ENCODE results near the gene ENTPD8.
"Not testable (repeated sequence)": the region's sequence is repeated elsewhere in the genome, so short reads cannot be mapped to it uniquely, and the experiment has no call there.

DNA sequence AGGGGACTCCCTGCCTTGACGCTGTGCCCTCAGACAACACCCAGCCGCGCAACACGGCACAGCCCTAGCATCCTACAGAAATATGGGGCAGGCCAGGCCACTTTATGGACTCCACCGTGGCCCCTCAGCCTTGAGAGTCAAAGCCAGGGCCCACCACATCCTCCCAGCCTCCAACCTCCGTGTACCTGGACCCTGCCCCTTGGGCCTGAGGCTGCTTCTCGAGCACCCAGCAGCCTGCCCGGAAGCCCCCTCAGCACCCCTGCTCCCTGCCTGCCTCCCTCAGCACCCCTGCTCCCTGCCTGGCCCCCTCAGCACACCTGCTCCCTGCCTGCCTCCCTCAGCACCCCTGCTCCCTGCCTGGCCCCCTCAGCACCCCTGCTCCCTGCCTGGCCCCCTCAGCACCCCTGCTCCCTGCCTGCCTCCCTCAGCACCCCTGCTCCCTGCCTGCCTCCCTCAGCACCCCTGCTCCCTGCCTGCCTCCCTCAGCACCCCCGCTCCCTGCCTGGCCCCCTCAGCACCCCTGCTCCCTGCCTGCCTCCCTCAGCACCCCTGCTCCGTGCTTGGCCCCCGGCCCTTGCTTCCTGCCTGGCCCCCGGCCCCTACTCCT lies 54.5 kb downstream of the ENTPD8 start:
- not testable (repeated sequence) for TF ChIP-seq YY1 (IDR thresholded peaks at IDR 0.05; ENCODE audit: insufficient read depth, insufficient read length); ZNF274 (IDR thresholded peaks at IDR 0.05; ENCODE audit: low read depth, low read length); SUZ12 (IDR thresholded peaks at IDR 0.05; ENCODE audit: extremely low read depth, insufficient read depth, insufficient read length)
